Activated T-helper 17 cell treated with anti-CD3 and anti-CD28 coated beads, Interleukin-2, amount 50 U/mL, for 72 hours (primary cell): ENCODE data around the gene ST6GALNAC1. TPM values are rescaled to one million over a fixed set of nuclear protein-coding genes. Genes with fewer than 3 reads are reported as not detected.
A peak's percentile ranks its signal among the peaks of the same experiment; 100 is the strongest.

Source experiments
- ATAC-seq: fragments of 150-1000 bp; cut with Tn5 transposase; replicated peaks from 2 replicates; pipeline ENCODE4 v1.10.0; 2021; ENCODE audit warnings: mild to moderate bottlenecking, moderate library complexity
- H3K27ac Mint-ChIP-seq: one replicate; pipeline ENCODE4 v1.8.0; 2022; ENCODE audit warnings: mixed read lengths
- H3K27me3 Mint-ChIP-seq: one replicate; pipeline ENCODE4 v1.8.0; 2022; ENCODE audit warnings: mixed read lengths
- H3K36me3 Mint-ChIP-seq: one replicate; pipeline ENCODE4 v1.8.0; 2022; ENCODE audit warnings: low read depth, mild to moderate bottlenecking, mixed read lengths
- H3K4me1 Mint-ChIP-seq: one replicate; pipeline ENCODE4 v1.8.0; 2022; ENCODE audit warnings: mixed read lengths
- H3K4me3 Mint-ChIP-seq: one replicate; pipeline ENCODE4 v1.8.0; 2022; ENCODE audit warnings: mild to moderate bottlenecking, mixed read lengths
- H3K9me3 Mint-ChIP-seq: one replicate; pipeline ENCODE4 v1.8.0; 2022; ENCODE audit warnings: mixed read lengths
- total RNA-seq, 2 donors: library from RNA; stranded (reverse); gene quantifications; one replicate each; pipeline ENCODE4 v1.2.3, GENCODE V29; 2022

The ST6GALNAC1 gene
- total RNA-seq, 2 donors from 2014 or later = 1.4 to 2.5 TPM

GRCh38 chr17:76597156-76598003, 46.2 kb downstream of the ST6GALNAC1 start:
- Mint-ChIP-seq H3K27me3 (peaks cover 6% of the 10 kb centered on the region), H3K4me1 (peaks cover 13% of the 10 kb centered on the region), H3K27ac (no peak overlapping the region), H3K9me3 (no peaks in the 10 kb centered on the region), H3K36me3 (no peaks in the 10 kb centered on the region), H3K4me3 (no peak overlapping the region)
- ATAC-seq = peak; percentile 58

GRCh38 chr17:76594690-76595089, 48.9 kb downstream of the ST6GALNAC1 start:
- no peak overlapping the region for H3K4me3 Mint-ChIP-seq
- no peaks in the 10 kb centered on the region for H3K4me1 Mint-ChIP-seq
- peaks cover 8% of the 10 kb centered on the region for H3K27me3 Mint-ChIP-seq
- no peak for ATAC-seq
- H3K27ac Mint-ChIP-seq = no peak overlapping the region
- H3K9me3 Mint-ChIP-seq = no peaks in the 10 kb centered on the region
- H3K36me3 Mint-ChIP-seq = no peaks in the 10 kb centered on the region

- H3K4me1 Mint-ChIP-seq = no peaks in the 10 kb centered on the region
- no peak overlapping the region for H3K4me3 Mint-ChIP-seq
- peaks cover 13% of the 10 kb centered on the region for H3K27me3 Mint-ChIP-seq
- H3K36me3 Mint-ChIP-seq = no peaks in the 10 kb centered on the region
- no peak for ATAC-seq
- H3K27ac Mint-ChIP-seq = no peak overlapping the region
- H3K9me3 Mint-ChIP-seq = no peaks in the 10 kb centered on the region
Measured at GRCh38 chr17:76593959-76594358, 49.6 kb downstream of the ST6GALNAC1 start.

GRCh38 chr17:76593384-76593826, 50.2 kb downstream of the ST6GALNAC1 start:
- Mint-ChIP-seq H3K36me3 (no peaks in the 10 kb centered on the region), H3K4me1 (no peaks in the 10 kb centered on the region), H3K4me3 (no peak overlapping the region), H3K27me3 (peaks cover 18% of the 10 kb centered on the region), H3K9me3 (no peaks in the 10 kb centered on the region), H3K27ac (no peak overlapping the region)
- no peak for ATAC-seq

GRCh38 chr17:76588182-76588581, 55.4 kb downstream of the ST6GALNAC1 start:
- Mint-ChIP-seq H3K4me3 (no peak overlapping the region), H3K9me3 (no peaks in the 10 kb centered on the region), H3K36me3 (peaks cover 4% of the 10 kb centered on the region), H3K27me3 (peaks cover 32% of the 10 kb centered on the region), H3K4me1 (no peaks in the 10 kb centered on the region), H3K27ac (no peak overlapping the region)
- no peak for ATAC-seq

- no peaks in the 10 kb centered on the region for H3K4me1 Mint-ChIP-seq
Measured at GRCh38 chr17:76586741-76587487, 56.6 kb downstream of the ST6GALNAC1 start.

GRCh38 chr17:76585649-76586593, 57.6 kb downstream of the ST6GALNAC1 start, which contains the start of gene ST6GALNAC2:
Gene ST6GALNAC2 (minus strand): TSS chr17:76585860. CDS start chr17:76585808, 52 bp downstream.
- Mint-ChIP-seq H3K27me3 (peaks cover 35% of the 10 kb centered on the region), H3K36me3 (peaks cover 4% of the 10 kb centered on the region), H3K4me3 (peak within 1 kb of the TSS; percentile 61), H3K9me3 (no peaks in the 10 kb centered on the region), H3K4me1 (no peaks in the 10 kb centered on the region), H3K27ac (no peak within 1 kb of the TSS)
- ATAC-seq = peak; percentile 85

More at GRCh38 chr17:76586741-76587487, 56.6 kb downstream of the ST6GALNAC1 start:
- peak overlapping the region; percentile 18 for H3K4me3 Mint-ChIP-seq
- ATAC-seq = no peak
- no peak overlapping the region for H3K27ac Mint-ChIP-seq
- H3K27me3 Mint-ChIP-seq = peaks cover 35% of the 10 kb centered on the region
- H3K9me3 Mint-ChIP-seq = no peaks in the 10 kb centered on the region
- H3K36me3 Mint-ChIP-seq = peaks cover 4% of the 10 kb centered on the region

- peak; percentile 26 for ATAC-seq
- no peak overlapping the region for H3K27ac Mint-ChIP-seq
- H3K4me3 Mint-ChIP-seq = peak overlapping the region; percentile 61
- no peaks in the 10 kb centered on the region for H3K4me1 Mint-ChIP-seq
- H3K27me3 Mint-ChIP-seq = peaks cover 35% of the 10 kb centered on the region
- no peaks in the 10 kb centered on the region for H3K9me3 Mint-ChIP-seq
- H3K36me3 Mint-ChIP-seq = peaks cover 4% of the 10 kb centered on the region
Measured at GRCh38 chr17:76585033-76585648, 58.4 kb downstream of the ST6GALNAC1 start.

GRCh38 chr17:76584427-76585032, 59.0 kb downstream of the ST6GALNAC1 start:
- Mint-ChIP-seq H3K27me3 (peaks cover 31% of the 10 kb centered on the region), H3K27ac (no peak overlapping the region), H3K4me1 (no peaks in the 10 kb centered on the region), H3K36me3 (peaks cover 4% of the 10 kb centered on the region), H3K9me3 (no peaks in the 10 kb centered on the region), H3K4me3 (peak overlapping the region; percentile 61)
- no peak for ATAC-seq

GRCh38 chr17:76582660-76583059, 60.9 kb downstream of the ST6GALNAC1 start:
- Mint-ChIP-seq H3K4me3 (no peak overlapping the region), H3K4me1 (no peaks in the 10 kb centered on the region), H3K27me3 (peaks cover 17% of the 10 kb centered on the region), H3K27ac (no peak overlapping the region), H3K36me3 (no peaks in the 10 kb centered on the region), H3K9me3 (no peaks in the 10 kb centered on the region)
- no peak for ATAC-seq

- Mint-ChIP-seq H3K9me3 (no peaks in the 10 kb centered on the region), H3K4me3 (no peak overlapping the region), H3K27me3 (peaks cover 8% of the 10 kb centered on the region), H3K4me1 (no peaks in the 10 kb centered on the region), H3K36me3 (no peaks in the 10 kb centered on the region), H3K27ac (no peak overlapping the region)
- no peak for ATAC-seq
Measured at GRCh38 chr17:76581515-76581914, 62.0 kb downstream of the ST6GALNAC1 start.

GRCh38 chr17:76579281-76579680, 64.3 kb downstream of the ST6GALNAC1 start:
- no peaks in the 10 kb centered on the region for H3K9me3 Mint-ChIP-seq
- ATAC-seq = no peak
- H3K36me3 Mint-ChIP-seq = no peaks in the 10 kb centered on the region
- H3K4me1 Mint-ChIP-seq = no peaks in the 10 kb centered on the region
- H3K27me3 Mint-ChIP-seq = peaks cover 6% of the 10 kb centered on the region
- no peak overlapping the region for H3K27ac Mint-ChIP-seq
- no peak overlapping the region for H3K4me3 Mint-ChIP-seq

GRCh38 chr17:76578376-76578775, 65.2 kb downstream of the ST6GALNAC1 start:
- Mint-ChIP-seq H3K4me1 (no peaks in the 10 kb centered on the region), H3K27ac (no peak overlapping the region), H3K27me3 (peaks cover 3% of the 10 kb centered on the region), H3K9me3 (no peaks in the 10 kb centered on the region), H3K4me3 (no peak overlapping the region), H3K36me3 (no peaks in the 10 kb centered on the region)
- no peak for ATAC-seq
